Activated CD8-positive, alpha-beta memory T cell treated with anti-CD3 and anti-CD28 coated beads, Interleukin-2, amount 50 U/mL, for 1 hour (primary cell): ENCODE data around the gene PKP2.
A peak's percentile ranks its signal among the peaks of the same experiment; 100 is the strongest.

Source experiments
- DNase-seq: peaks from one replicate; pipeline ENCODE4 v3.0.0-alpha.2; 2020; ENCODE audit errors: extremely low read depth

The PKP2 gene

GRCh38 chr12:32809846-32810245 is 86.7 kb downstream of the PKP2 start:
- no peak for DNase-seq

DNA sequence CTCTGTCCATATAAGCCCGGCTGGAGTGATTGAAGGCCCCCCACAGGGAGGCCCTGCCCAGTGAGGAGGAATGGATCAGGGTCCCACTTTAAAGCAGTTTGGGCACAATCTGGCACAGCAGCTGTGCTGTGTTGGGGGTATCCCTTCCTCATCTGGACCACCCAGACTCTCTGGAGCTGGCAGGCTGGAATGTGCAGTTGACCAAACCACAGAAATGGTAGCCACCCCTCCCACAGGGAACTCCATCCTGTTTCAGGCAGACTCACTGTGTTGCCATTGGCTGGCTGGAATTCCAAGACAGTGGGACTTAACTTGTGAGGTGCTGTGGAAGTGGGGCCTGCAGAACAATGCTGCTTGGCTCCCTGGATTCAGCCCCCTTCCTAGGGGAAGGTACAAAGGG is 87.4 kb downstream of the PKP2 start:
- no peak for DNase-seq

DNA sequence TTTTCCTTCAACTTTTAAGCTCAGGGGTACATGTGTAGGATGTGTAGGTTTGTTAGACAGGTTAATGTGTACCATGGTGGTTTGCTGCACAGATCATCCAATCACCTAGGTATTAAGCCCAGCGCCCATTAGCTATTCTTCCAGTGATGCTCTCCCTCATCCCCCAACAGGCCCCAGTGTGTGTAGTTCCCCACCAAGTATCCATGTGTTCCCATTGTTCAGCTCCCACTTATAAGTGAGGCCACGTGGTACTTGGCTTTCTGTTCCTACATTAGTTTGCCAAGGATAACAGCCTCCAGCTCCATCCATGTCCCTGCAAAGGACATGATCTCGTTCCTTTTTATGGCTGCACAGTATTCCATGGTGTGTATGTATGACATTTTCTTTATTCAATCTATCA is 92.3 kb downstream of the PKP2 start:
- DNase-seq, result no peak

GRCh38 chr12:32801269-32801980 is 95.2 kb downstream of the PKP2 start:
- no peak for DNase-seq

GRCh38 chr12:32794281-32794680 is 102.3 kb downstream of the PKP2 start:
- no peak for DNase-seq

DNA sequence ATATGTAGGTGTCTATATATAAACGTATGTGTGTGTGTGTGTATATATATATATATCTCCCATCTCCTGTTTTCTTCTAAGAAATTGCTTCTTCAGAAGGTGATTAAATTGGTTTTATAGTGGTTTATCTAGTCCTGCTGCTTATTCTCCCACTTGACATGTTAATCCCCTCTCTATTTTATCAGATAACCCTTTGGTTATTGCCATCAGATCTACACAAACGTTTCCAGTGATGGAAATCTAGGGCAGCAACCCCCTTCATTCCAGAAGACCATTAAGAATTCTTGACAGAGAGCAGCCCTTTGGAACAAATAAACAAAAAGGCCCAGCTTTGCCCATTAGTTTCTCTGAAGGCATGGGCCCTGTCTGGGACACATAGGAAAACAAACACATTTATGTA is 106.7 kb downstream of the PKP2 start:
- DNase-seq, result no peak

GRCh38 chr12:32789446-32789845 is 107.1 kb downstream of the PKP2 start:
- DNase-seq, result no peak

- DNase-seq, result no peak
Measured at GRCh38 chr12:32788405-32788804, 108.2 kb downstream of the PKP2 start.

DNA sequence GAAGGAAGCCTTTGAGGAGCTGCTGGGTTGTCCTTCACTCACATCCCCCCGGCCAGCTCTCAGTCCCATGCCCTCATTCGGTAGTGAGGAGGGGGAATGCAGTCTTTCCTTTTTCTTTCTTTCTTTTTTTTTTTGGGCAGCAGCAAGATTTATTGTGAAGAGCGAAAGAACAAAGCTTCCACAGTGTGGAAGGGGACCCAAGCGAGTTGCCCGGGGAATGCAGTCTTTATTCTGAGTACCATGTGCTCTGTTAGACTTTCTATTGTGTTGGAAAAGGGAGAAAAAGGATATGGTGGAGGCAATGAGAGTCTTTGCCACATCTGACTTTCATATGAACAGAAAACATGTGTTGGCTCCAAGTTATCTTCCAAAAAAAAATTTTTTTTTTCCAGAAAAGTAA is 111.0 kb downstream of the PKP2 start:
- DNase-seq, result no peak

GRCh38 chr12:32783029-32783428 is 113.5 kb downstream of the PKP2 start:
- no peak for DNase-seq

GRCh38 chr12:32780071-32780470 is 116.5 kb downstream of the PKP2 start:
- DNase-seq, result no peak

DNA sequence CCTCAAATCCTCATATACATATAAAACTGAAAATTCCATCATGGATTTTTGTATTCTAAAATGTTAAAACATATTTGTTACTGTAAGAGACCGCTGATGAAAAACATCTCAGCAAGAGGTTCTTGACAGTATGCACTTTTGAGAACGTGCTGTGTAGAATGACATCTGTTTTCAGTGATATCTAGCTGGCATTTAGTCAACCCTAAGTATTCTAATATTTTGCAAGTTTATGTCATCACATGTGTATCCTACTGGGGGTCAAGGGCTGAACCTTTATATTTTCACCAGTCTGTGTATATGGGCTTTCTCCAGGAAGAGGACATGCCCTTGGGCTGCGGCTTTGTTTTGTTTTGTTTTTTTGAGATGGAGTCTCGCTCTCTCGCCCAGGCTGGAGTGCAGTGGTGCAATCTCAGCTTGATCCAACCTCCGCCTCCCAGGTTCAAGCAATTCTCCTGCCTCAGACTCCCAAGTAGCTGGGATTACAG is 118.8 kb downstream of the PKP2 start:
- DNase-seq, result no peak

- no peak for DNase-seq
Measured at GRCh38 chr12:32777159-32777558, 119.4 kb downstream of the PKP2 start.

- DNase-seq, result no peak
Measured at GRCh38 chr12:32776258-32776657, 120.3 kb downstream of the PKP2 start.

- DNase-seq, result no peak
Measured at GRCh38 chr12:32773691-32774090, 122.9 kb downstream of the PKP2 start.

DNA sequence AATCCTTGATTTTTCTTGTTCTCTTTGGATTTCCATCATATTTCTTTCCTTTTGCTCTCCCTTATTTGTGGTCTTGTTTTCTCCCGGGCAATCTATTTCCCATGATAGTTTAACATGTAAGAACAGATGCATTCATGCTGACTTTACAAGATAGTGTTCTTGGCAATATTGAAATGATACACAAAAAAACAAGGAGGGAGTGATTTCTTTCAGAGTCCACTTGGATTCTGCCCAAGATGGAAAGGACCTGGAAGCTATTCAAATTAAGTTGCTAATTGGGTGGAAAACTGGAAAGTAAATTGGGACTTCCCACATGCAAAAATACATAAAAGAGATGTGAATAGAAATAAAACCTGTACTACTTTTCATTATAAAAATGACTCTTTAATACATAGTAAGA is 126.4 kb downstream of the PKP2 start:
- DNase-seq, result no peak

DNA sequence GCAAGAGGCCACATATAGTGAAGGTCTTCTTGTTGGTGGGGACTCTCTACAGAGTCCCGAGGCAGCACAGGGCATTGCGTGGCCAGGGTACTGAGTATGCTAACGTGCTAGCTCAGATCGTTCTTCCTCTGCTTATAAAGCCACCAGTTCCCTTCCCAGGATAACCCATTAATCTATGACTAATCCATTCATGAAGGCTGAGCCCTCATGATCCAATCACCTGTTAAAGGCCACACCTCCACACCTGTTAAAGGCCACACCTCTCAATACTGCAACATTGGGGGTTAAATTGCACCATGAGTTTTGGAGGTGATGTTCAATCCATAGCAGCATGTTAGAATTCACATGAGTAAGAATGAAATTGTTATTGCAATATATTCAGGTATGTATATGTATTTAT is 128.1 kb downstream of the PKP2 start:
- DNase-seq, result no peak

DNA sequence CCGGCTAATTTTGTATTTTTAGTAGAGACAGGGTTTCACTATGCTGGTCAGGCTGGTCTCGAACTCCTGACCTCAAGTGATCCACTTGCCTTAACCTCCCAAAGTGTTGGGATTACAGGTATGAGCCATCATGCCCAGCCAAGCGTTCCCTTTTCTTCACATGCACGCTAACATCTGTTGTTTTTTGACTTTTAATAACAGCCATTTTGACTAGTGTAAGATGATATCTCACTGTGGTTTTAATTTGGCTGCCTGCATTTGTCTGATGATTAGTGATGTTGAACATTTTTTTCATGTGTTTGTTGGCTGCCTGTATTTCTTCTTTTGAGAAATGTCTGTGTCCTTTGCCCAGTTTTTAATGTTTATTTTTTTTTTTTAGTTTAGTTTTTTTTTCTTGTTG is 130.7 kb downstream of the PKP2 start:
- DNase-seq, result no peak

- DNase-seq, result no peak
Measured at GRCh38 chr12:32761716-32762115, 134.9 kb downstream of the PKP2 start.

DNA sequence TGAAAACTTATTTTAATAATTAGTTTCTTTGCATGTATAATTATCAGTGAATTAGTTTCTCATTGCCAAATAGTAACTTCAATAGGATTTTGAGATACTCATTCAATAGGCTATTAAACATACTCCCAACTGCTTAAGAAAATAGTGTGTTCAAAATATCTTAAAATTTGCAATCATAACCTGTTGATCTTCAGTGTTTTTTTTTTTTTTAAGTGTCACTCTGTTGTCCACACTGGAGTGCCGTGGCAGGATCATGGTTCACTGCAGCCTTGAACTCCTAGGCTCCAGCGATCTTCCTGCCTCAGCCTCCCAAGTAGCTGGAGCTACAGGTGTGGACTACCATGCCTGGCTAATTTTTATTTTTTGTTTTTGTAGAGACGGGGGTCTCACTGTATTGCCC is 139.4 kb downstream of the PKP2 start:
- DNase-seq, result no peak

GRCh38 chr12:32756476-32757066 is 140.0 kb downstream of the PKP2 start:
- DNase-seq, result no peak

DNA sequence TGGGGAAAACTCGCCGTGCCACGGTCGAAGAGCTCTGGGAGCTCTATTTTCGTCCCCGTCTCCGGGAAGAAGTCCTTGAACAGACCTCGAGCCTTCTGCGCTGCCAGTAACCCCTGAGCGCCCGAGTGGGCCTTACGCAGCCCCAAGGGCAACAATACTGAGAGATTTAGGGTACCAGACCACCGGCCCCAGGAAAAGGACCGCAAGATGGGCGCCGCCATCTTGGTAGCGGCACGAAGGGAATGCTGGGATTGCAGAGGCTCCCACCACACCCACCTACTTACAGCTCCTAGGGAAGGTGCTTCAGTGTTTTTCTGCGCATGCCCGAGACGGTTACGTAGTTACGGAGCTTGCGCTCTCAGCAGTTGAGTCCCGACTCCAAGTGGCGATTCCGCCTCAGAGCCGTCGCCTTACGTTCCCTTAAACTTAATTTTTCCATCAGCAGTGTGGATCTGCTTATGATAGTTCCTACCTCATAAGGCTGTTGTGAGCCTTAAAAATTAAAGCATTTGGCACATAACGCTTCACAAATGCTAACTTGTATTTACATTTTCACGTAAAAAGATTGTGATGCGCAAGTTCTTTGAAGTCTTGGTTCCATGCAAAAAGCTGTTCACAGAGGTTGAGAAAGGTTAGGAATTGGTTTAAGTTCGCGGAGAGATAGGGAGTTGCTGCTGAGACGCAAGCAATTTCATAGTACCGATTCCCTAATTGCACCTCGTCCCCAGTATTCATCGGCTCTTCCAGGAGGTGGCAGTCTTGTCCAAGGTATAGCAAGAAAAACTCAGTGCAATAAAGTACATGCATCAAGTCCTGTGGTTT is 140.7 kb downstream of the PKP2 start, which contains the start of gene YARS2:
Gene YARS2 (minus strand): TSS at position 244 of the 822 bp plus-strand sequence. CDS start 23 bp downstream, at position 221.
- peak; percentile 86 for DNase-seq
